KMS-11 (cell line): ENCODE results near the gene ZNF76.
A peak's percentile ranks its signal among the peaks of the same experiment; 100 is the strongest.

ENCODE experiments used
- H2AFZ ChIP-seq: fragments of 200-600 bp; sonication (generic); 2 replicates; pipeline ENCODE4 v1.6.1; 2016; ENCODE audit warnings: antibody characterized with exemption, mixed run types, low read depth
- H3K27ac ChIP-seq: fragments of 200-600 bp; sonication (generic); 2 replicates; pipeline ENCODE4 v1.6.1; 2016; ENCODE audit warnings: mild to moderate bottlenecking, mixed run types
- H3K27me3 ChIP-seq: fragments of 200-600 bp; sonication (generic); 2 replicates; pipeline ENCODE4 v1.6.1; 2017; ENCODE audit warnings: mild to moderate bottlenecking, low read depth, mixed run types, moderate library complexity; ENCODE audit not compliant: insufficient read depth
- H3K36me3 ChIP-seq: fragments of 200-600 bp; sonication (generic); 2 replicates; pipeline ENCODE4 v1.6.1; 2017; ENCODE audit warnings: mild to moderate bottlenecking, mixed run types; ENCODE audit not compliant: insufficient read depth
- H3K4me1 ChIP-seq: fragments of 200-600 bp; sonication (generic); 2 replicates; pipeline ENCODE4 v1.6.1; 2016; ENCODE audit warnings: mild to moderate bottlenecking, low read depth, mixed run types; ENCODE audit not compliant: poor library complexity, severe bottlenecking
- H3K4me2 ChIP-seq: fragments of 200-600 bp; sonication (generic); 2 replicates; pipeline ENCODE4 v1.7.0; 2016; ENCODE audit warnings: mild to moderate bottlenecking, mixed run types
- H3K4me3 ChIP-seq: fragments of 200-600 bp; sonication (generic); IDR thresholded peaks from 2 replicates; pipeline ENCODE4 v1.6.1; 2017; ENCODE audit warnings: low read depth, low read length, mixed read lengths; ENCODE audit not compliant: insufficient read depth
- H3K79me2 ChIP-seq: fragments of 200-600 bp; sonication (generic); 2 replicates; pipeline ENCODE4 v1.6.1; 2016; ENCODE audit warnings: low read depth, mixed run types; ENCODE audit not compliant: insufficient read depth
- H3K9ac ChIP-seq: fragments of 200-600 bp; sonication (generic); 2 replicates; pipeline ENCODE4 v1.6.1; 2016; ENCODE audit warnings: mild to moderate bottlenecking, mixed run types
- H4K20me1 ChIP-seq: fragments of 200-600 bp; sonication (generic); 2 replicates; pipeline ENCODE4 v1.6.1; 2016; ENCODE audit warnings: mild to moderate bottlenecking, mixed run types; ENCODE audit not compliant: insufficient read depth
- TF ChIP-seq, protein P1 (sequence below): fragments of 200-600 bp; sonication (generic); conservative IDR thresholded peaks from 2 replicates; pipeline ENCODE4 v1.6.1; 2017; ENCODE audit warnings: low read depth, mild to moderate bottlenecking, antibody characterized with exemption, low read length, moderate library complexity, mixed read lengths

The ZNF76 gene

GRCh38 chr6:35291491-35291890 is 32.0 kb downstream of the ZNF76 start:
- TF ChIP-seq, protein P1, sequence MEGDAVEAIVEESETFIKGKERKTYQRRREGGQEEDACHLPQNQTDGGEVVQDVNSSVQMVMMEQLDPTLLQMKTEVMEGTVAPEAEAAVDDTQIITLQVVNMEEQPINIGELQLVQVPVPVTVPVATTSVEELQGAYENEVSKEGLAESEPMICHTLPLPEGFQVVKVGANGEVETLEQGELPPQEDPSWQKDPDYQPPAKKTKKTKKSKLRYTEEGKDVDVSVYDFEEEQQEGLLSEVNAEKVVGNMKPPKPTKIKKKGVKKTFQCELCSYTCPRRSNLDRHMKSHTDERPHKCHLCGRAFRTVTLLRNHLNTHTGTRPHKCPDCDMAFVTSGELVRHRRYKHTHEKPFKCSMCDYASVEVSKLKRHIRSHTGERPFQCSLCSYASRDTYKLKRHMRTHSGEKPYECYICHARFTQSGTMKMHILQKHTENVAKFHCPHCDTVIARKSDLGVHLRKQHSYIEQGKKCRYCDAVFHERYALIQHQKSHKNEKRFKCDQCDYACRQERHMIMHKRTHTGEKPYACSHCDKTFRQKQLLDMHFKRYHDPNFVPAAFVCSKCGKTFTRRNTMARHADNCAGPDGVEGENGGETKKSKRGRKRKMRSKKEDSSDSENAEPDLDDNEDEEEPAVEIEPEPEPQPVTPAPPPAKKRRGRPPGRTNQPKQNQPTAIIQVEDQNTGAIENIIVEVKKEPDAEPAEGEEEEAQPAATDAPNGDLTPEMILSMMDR: no peak

GRCh38 chr6:35292494-35292893 is 33.0 kb downstream of the ZNF76 start:
- Histone ChIP-seq H2AFZ (no peak overlapping the region), H3K4me1 (peaks cover 13% of the 10 kb centered on the region), H3K9ac (no peak overlapping the region), H3K36me3 (no peaks in the 10 kb centered on the region), H3K27me3 (no peaks in the 10 kb centered on the region), H3K4me3 (no peak overlapping the region), H4K20me1 (no peaks in the 10 kb centered on the region), H3K4me2 (no peak overlapping the region), H3K27ac (no peak overlapping the region), H3K79me2 (no peaks in the 10 kb centered on the region)
- TF ChIP-seq, protein P1: no peak

More at GRCh38 chr6:35291491-35291890, 32.0 kb downstream of the ZNF76 start:
- Histone ChIP-seq H3K79me2 (no peaks in the 10 kb centered on the region), H3K9ac (no peak overlapping the region), H3K4me2 (no peak overlapping the region), H3K36me3 (no peaks in the 10 kb centered on the region), H3K4me3 (no peak overlapping the region), H2AFZ (no peak overlapping the region), H3K4me1 (peaks cover 3% of the 10 kb centered on the region), H4K20me1 (no peaks in the 10 kb centered on the region), H3K27me3 (no peaks in the 10 kb centered on the region), H3K27ac (no peak overlapping the region)

DNA sequence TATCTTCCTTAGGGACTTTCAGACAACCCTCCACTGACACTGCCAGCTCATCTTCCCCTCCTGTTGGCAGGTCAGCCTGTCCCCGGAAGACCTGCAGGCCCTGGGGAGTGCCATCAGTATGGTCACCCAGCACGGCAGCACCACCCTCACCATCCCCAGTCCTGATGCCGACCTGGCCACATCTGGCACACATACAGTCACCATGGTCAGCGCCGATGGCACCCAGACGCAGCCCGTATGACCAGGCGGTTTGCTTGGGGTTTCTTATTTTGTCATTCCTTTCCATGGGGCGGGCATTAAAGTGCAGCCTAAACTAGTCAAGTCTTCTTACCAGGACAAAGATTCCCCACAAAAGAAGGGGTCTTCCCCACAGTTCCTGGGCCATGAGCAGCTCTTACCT is 34.1 kb downstream of the ZNF76 start:
- Histone ChIP-seq H3K4me2 (no peak overlapping the region), H2AFZ (no peak overlapping the region), H3K4me3 (no peak overlapping the region), H3K27ac (no peak overlapping the region), H3K4me1 (peaks cover 15% of the 10 kb centered on the region), H3K36me3 (no peaks in the 10 kb centered on the region), H3K79me2 (peaks cover 10% of the 10 kb centered on the region), H3K9ac (no peak overlapping the region), H3K27me3 (no peaks in the 10 kb centered on the region), H4K20me1 (no peaks in the 10 kb centered on the region)
- TF ChIP-seq, protein P1: no peak

DNA sequence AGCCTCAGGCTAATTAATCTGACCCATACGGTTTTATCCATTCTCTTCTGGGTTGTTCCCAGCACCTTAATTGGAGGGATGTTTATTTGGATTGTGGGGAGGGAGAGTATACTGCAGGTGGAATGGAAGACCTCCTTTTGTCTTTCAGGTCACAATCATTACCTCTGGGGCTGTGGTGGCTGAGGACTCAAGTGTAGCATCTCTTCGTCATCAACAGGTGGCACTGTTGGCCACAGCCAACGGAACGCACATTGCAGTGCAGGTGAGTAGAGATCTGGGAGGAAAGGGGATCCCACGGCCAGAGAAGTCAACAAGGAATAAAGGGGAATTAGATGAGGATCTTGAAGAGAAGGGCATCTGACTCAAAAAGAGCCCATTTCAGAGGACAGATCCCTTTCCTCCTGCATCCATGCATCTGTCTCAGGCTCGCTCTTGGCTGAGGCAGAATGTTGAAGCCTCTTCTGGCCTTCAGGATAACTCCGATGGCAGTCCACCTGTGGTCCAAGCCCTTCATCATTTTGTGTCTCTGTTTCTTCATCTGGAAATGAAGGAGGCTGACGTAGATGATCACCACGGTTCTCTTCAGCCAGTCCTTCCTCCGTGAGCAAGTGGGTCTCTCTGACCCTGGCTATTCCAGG is 34.9 kb downstream of the ZNF76 start:
- peaks cover 23% of the 10 kb centered on the region for H3K4me1 ChIP-seq
- no peak overlapping the region for H2AFZ ChIP-seq
- H3K27me3 ChIP-seq: no peaks in the 10 kb centered on the region
- TF ChIP-seq, protein P1: peak; percentile 94
- H3K79me2 ChIP-seq: peaks cover 18% of the 10 kb centered on the region
- H3K4me3 ChIP-seq: no peak overlapping the region
- H3K4me2 ChIP-seq: no peak overlapping the region
- no peak overlapping the region for H3K27ac ChIP-seq
- no peaks in the 10 kb centered on the region for H4K20me1 ChIP-seq
- no peak overlapping the region for H3K9ac ChIP-seq
- H3K36me3 ChIP-seq: no peaks in the 10 kb centered on the region
